GM23248 (cell line): ENCODE measurements around the gene CARM1. TPM values are rescaled to one million over a fixed set of nuclear protein-coding genes. Genes with fewer than 3 reads are reported as not detected.
"Not testable (repeated sequence)": the region's sequence is repeated elsewhere in the genome, so short reads cannot be mapped to it uniquely, and the experiment has no call there.

ENCODE experiments used
- DNase-seq: peaks from one replicate; pipeline ENCODE4 v3.0.0-alpha.2; 2015
- H2AFZ ChIP-seq: fragments of 200-600 bp; sonication (generic); 2 replicates; pipeline ENCODE4 v1.6.1; 2016; ENCODE audit warnings: antibody characterized with exemption
- H3F3A ChIP-seq: fragments of 200-600 bp; sonication (generic); 2 replicates; pipeline ENCODE4 v1.6.1; 2016; ENCODE audit warnings: mild to moderate bottlenecking, antibody characterized with exemption, mixed run types; ENCODE audit not compliant: insufficient read depth
- H3K27ac ChIP-seq: fragments of 200-600 bp; sonication (generic); 2 replicates; pipeline ENCODE4 v1.5.1; 2016; ENCODE audit warnings: mild to moderate bottlenecking
- H3K27me3 ChIP-seq: fragments of 200-600 bp; sonication (generic); replicated peaks from 2 replicates; pipeline ENCODE4 v1.6.1; 2016; ENCODE audit warnings: mild to moderate bottlenecking; ENCODE audit not compliant: insufficient read depth
- H3K36me3 ChIP-seq: fragments of 200-600 bp; sonication (generic); 2 replicates; pipeline ENCODE4 v1.6.1; 2016; ENCODE audit warnings: low read depth, mild to moderate bottlenecking
- H3K4me1 ChIP-seq: fragments of 200-600 bp; sonication (generic); 2 replicates; pipeline ENCODE4 v1.6.1; 2016; ENCODE audit warnings: mild to moderate bottlenecking; ENCODE audit not compliant: insufficient read depth
- H3K4me2 ChIP-seq: fragments of 200-600 bp; sonication (generic); one replicate; pipeline ENCODE4 v1.6.1; 2016; ENCODE audit warnings: mild to moderate bottlenecking; ENCODE audit not compliant: unreplicated experiment
- H3K4me3 ChIP-seq: fragments of 200-600 bp; sonication (generic); 2 replicates; pipeline ENCODE4 v1.5.1; 2016; ENCODE audit warnings: mild to moderate bottlenecking
- H3K79me2 ChIP-seq: fragments of 200-600 bp; sonication (generic); 2 replicates; pipeline ENCODE4 v1.6.1; 2016; ENCODE audit warnings: mild to moderate bottlenecking; ENCODE audit not compliant: insufficient read depth
- H3K9ac ChIP-seq: fragments of 200-600 bp; sonication (generic); 2 replicates; pipeline ENCODE4 v1.6.1; 2016; ENCODE audit warnings: mild to moderate bottlenecking
- H3K9me2 ChIP-seq: fragments of 200-600 bp; sonication (generic); 2 replicates; pipeline ENCODE4 v1.6.1; 2016; ENCODE audit warnings: mixed run types, mild to moderate bottlenecking, moderate library complexity; ENCODE audit not compliant: insufficient read depth
- H3K9me3 ChIP-seq: fragments of 200-600 bp; sonication (generic); one replicate; pipeline ENCODE4 v1.6.1; 2017; ENCODE audit warnings: low read depth
- H4K20me1 ChIP-seq: fragments of 200-600 bp; sonication (generic); 2 replicates; pipeline ENCODE4 v1.6.0; 2016; ENCODE audit not compliant: insufficient read depth
- EZH2 ChIP-seq: fragments of 200-600 bp; sonication (generic); IDR thresholded peaks from 2 replicates; pipeline ENCODE4 v1.6.1; 2018; ENCODE audit warnings: antibody characterized with exemption, mild to moderate bottlenecking; ENCODE audit not compliant: insufficient read depth, poor library complexity, severe bottlenecking
- EZH2phosphoT487 ChIP-seq: fragments of 200-600 bp; sonication (generic); IDR thresholded peaks from 2 replicates; pipeline ENCODE4 v1.6.1; 2018; ENCODE audit warnings: antibody characterized with exemption, moderate library complexity, mild to moderate bottlenecking, low read depth; ENCODE audit not compliant: insufficient read depth
- WGBS, 2 experiments: methylation state at CpG; one replicate each; pipeline ENCODE4 v1.1.6; 2015 to 2017; ENCODE audit warnings: low lambda C conversion rate in 2 of 2, low coverage in 1 of 2; ENCODE audit errors: missing lambda C conversion rate in 2 of 2; 5-methylcytosine and 5-hydroxymethylcytosine counted together
- in situ Hi-C: fragments of 300-500 bp; cut with MboI; formaldehyde crosslinking; loops from 2 replicates; pipeline ENCODE4 v1.15.0; 2020
- polyA plus RNA-seq: library from polyadenylated mRNA; unstranded; fragments of >200 nt; fragmentation: Nextera tagmentation; extraction: Ambion mirVana; gene quantifications from 2 replicates; pipeline ENCODE4 v1.2.1, GENCODE V29; 2016
- total RNA-seq: library from RNA; depleted of rRNA; stranded (reverse); fragments of >200 nt; shearing (Covaris generic); gene quantifications from 2 replicates; pipeline ENCODE4 v1.2.3, GENCODE V29; 2014

The CARM1 gene
- total and polyA plus RNA-seq, 2 experiments from 2014 or later, result 5.3 to 41.9 TPM

DNA sequence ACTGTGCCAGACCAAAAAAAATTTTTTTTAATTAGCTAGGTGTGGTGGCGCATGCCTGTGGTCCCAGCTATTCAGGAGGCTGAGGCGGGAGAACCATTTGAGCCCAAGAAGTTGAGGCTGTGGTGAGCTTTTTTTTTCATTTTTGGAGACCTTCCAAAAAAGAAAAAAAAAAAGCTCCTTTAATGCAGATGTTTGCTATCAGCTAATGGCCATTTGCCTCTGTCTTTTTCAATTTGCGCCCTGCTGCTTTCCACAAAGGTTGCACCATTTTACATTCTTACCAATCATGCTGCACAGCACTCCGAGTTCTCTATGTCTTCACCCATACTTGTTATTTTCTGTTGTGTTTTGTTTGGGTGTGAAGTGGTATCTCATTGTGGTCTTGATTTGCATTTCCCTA, 73.9 kb downstream of the CARM1 start:
- WGBS, 2 experiments, result 87 to 92% methylated on average over 4 of the region's 4 CpGs
- Histone ChIP-seq H3K9ac (no peak overlapping the region), H3K4me3 (no peak overlapping the region), H3K27ac (no peak overlapping the region), H3K79me2 (no peaks in the 10 kb centered on the region), H2AFZ (no peak overlapping the region), H3K9me3 (no peaks in the 10 kb centered on the region), H4K20me1 (no peaks in the 10 kb centered on the region), H3K27me3 (no peaks in the 10 kb centered on the region), H3F3A (no peaks in the 10 kb centered on the region), H3K9me2 (no peaks in the 10 kb centered on the region), H3K4me2 (no peak overlapping the region), H3K36me3 (no peaks in the 10 kb centered on the region), H3K4me1 (0 out of 2 replicates have a peak, but pooled peaks cover 4% of the 10 kb centered on the region)
- in situ Hi-C loops, result no loop called here
- DNase-seq, result no peak
- no peak for TF ChIP-seq EZH2
- no peak for TF ChIP-seq EZH2phosphoT487

DNA sequence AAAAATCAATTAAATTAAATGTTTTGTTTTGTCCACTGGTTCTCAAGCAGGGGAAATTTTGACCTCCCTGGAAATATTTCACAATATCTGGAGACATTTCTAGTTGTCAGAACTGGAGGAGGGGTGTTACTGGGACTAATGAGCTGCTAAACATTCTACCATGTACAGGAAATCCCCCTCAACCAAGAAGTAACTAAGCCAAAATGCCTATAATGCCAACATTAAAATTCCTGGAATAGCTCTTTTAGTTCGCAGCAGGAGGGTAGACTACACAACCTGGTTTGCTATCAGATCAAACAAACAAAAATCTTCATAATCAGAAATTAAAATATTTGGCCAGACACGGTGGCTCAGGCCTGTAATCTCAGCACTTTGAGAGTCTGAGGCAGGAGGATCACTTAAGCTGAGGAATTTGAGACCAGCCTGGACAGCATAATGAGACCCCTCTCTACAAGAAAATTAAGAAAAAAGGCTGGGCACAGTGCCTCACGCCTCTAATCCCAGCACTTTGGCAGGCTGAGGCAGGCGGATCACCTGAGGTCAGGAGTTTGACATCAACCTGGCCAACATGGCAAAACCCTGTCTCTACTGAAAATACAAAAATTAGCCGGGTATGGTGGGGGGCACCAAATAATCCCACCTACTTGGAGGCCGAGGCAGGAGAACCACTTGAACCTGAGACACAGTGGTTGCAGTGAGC, 75.8 kb downstream of the CARM1 start:
- Histone ChIP-seq H3F3A (no peaks in the 10 kb centered on the region), H3K27me3 (no peaks in the 10 kb centered on the region), H3K27ac (no peak overlapping the region), H3K9me3 (no peaks in the 10 kb centered on the region), H3K36me3 (no peaks in the 10 kb centered on the region), H3K4me3 (no peak overlapping the region), H3K9ac (no peak overlapping the region), H3K79me2 (no peaks in the 10 kb centered on the region), H3K9me2 (no peaks in the 10 kb centered on the region), H3K4me1 (0 out of 2 replicates have a peak, but pooled peaks cover 4% of the 10 kb centered on the region), H3K4me2 (no peak overlapping the region), H4K20me1 (no peaks in the 10 kb centered on the region), H2AFZ (no peak overlapping the region)
- TF ChIP-seq EZH2, result no peak
- 86 to 90% methylated on average over 6 of the region's 6 CpGs for WGBS, 2 experiments
- in situ Hi-C loops, result no loop called here
- DNase-seq, result no peak

DNA sequence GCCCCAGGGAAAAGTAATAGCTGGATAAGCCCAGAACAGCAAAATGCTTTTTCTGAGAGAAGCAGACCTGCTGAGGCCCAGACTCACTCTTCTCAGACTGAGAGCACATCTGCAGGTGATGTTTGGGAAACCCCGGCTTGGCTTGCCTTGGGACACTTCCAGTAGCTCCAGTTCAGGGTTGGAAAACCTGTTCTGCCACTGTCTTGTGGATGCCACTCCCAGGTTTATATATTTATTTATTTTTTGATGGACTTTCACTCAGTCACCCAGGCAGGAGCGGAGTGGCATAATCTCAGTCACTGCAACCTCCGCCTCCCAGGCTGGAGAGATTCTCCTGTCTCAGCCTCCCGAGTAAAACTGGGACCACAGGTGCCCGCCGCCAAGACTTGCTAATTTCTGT, 81.5 kb downstream of the CARM1 start:
- H2AFZ ChIP-seq, result no peak overlapping the region
- no peaks in the 10 kb centered on the region for H3F3A ChIP-seq
- no peak for DNase-seq
- in situ Hi-C loops, result no loop called here
- H3K27me3 ChIP-seq, result no peaks in the 10 kb centered on the region
- 89 to 93% methylated on average over 6 of the region's 6 CpGs for WGBS, 2 experiments
- H3K36me3 ChIP-seq, result no peaks in the 10 kb centered on the region
- no peak overlapping the region for H3K4me2 ChIP-seq
- no peaks in the 10 kb centered on the region for H3K9me2 ChIP-seq
- H3K4me1 ChIP-seq, result peaks cover 4% of the 10 kb centered on the region; the same call in 1 of the 2 replicates
- no peaks in the 10 kb centered on the region for H4K20me1 ChIP-seq
- no peak overlapping the region for H3K27ac ChIP-seq
- no peaks in the 10 kb centered on the region for H3K9me3 ChIP-seq
- H3K9ac ChIP-seq, result no peak overlapping the region
- H3K4me3 ChIP-seq, result no peak overlapping the region
- no peaks in the 10 kb centered on the region for H3K79me2 ChIP-seq
- TF ChIP-seq EZH2phosphoT487 (no peak), EZH2 (no peak)

DNA sequence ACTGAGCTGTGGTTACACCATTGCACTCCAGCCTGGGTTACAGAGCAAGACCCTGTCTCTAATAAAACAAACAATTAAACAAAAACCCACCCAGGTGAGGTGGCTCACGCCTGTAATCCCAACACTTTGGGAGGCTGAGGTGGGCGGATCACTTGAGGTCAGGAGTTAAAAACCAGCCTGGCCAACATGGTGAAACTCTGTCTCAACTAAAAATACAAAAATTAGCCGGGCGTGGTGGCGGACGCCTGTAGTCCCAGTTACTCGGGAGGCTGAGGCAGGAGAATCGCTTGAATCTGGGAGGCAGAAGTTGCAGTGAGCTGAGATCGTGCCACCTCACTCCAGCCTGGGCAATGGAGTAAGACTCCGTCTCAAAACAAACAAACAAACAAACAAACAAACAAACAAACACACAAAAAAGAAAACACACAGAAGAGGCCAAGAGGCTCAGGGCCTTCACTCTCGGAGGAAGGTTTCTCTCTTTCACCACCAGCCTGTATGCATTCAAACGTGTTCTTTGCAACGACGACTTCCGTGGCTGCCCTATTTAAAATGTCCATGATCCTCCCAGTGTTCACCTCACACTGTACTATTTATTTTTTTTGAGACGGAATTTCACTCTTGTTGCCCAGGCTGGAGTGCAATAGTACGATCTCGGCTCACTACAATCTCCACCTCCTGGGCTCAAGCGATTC, 88.1 kb downstream of the CARM1 start:
- in situ Hi-C loops, DNase-seq, H3K9me3 ChIP-seq, H3F3A ChIP-seq, H3K27ac ChIP-seq, H3K36me3 ChIP-seq, H4K20me1 ChIP-seq, H3K9me2 ChIP-seq, H3K27me3 ChIP-seq, H3K4me1 ChIP-seq: not testable (repeated sequence)
- Histone ChIP-seq H3K4me2 (peak overlapping the region; percentile 92), H2AFZ (peak overlapping the region; percentile 80), H3K9ac (peak overlapping the region; percentile 91), H3K79me2 (peaks cover 39% of the 10 kb centered on the region), H3K4me3 (peak overlapping the region; percentile 86)
- 90% methylated on average over 19 of the region's 19 CpGs for WGBS, 2 experiments
